A549 (cell line): ENCODE results near the gene INAFM1. TPM values are rescaled to one million over a fixed set of nuclear protein-coding genes. Genes with fewer than 3 reads are reported as not detected.

Experiments
- ATAC-seq, 2 experiments: fragments of 200-7000 bp in 1 of 2; fragments of >200 bp in 1 of 2; cut with Nextera tagmentation in 1 of 2; cut with Tn5 transposase in 1 of 2; 3 replicates each; pipeline versions ENCODE4 v1.8.0 to v1.9.1; 2018 to 2020; ENCODE audit warnings: mild to moderate bottlenecking in 1 of 2, moderate library complexity in 1 of 2
- CTCF ChIA-PET: fragments of 300-600 bp; sonication (Branson Sonifier 250); formaldehyde crosslinking; extraction: SDS; loops from one replicate; lab custom pipeline; 2021; ENCODE audit warnings: antibody characterized with exemption, inconsistent platforms; lab: Yijun Ruan, JAX
- POLR2A ChIA-PET: fragments of 350-600 bp; formaldehyde crosslinking; extraction: SDS; loops from one replicate; lab custom pipeline; 2021; ENCODE audit warnings: antibody characterized with exemption, inconsistent platforms; lab: Yijun Ruan, JAX
- DNase-seq, 2 experiments: peaks; one replicate each; pipeline versions ENCODE4 v3.0.0 to v3.0.0-alpha.2; 2011 to 2016; ENCODE audit warnings: low read depth in 1 of 2, low spot score in 1 of 2
- FAIRE-seq: peaks from 2 replicates; lab custom pipeline; 2011; peaks lifted over from hg19 to GRCh38; lab: Jason Lieb, UNC
- H3K27ac ChIP-seq, 2 experiments: fragments of >200 bp; sonication (Bioruptor Twin); formaldehyde crosslinking; 3 replicates each; pipeline ENCODE4 v1.5.1; 2016 to 2017
- H3K4me1 ChIP-seq: fragments of >200 bp; sonication (Bioruptor Twin); formaldehyde crosslinking; 3 replicates; pipeline ENCODE4 v1.6.1; 2016
- H3K4me2 ChIP-seq: fragments of >200 bp; sonication (Bioruptor Twin); formaldehyde crosslinking; 3 replicates; pipeline ENCODE4 v1.6.1; 2016
- H3K4me3 ChIP-seq: fragments of >200 bp; sonication (Bioruptor Twin); formaldehyde crosslinking; 3 replicates; pipeline ENCODE4 v1.5.1; 2016
- H3K9me3 ChIP-seq: fragments of >200 bp; sonication (Bioruptor Twin); formaldehyde crosslinking; 3 replicates; pipeline ENCODE4 v1.6.1; 2016
- ATOH8 ChIP-seq: fragments of 250-450 bp; sonication (Bioruptor Pico); IDR thresholded peaks from 2 replicates; pipeline ENCODE4 v1.5.0; 2020; ENCODE audit warnings: low read depth, mild to moderate bottlenecking, moderate library complexity
- BHLHE40 ChIP-seq: IDR thresholded peaks from 2 replicates; pipeline ENCODE4 v1.6.1; 2012; ENCODE audit warnings: low read depth, low read length, inconsistent platforms
- CBX2 ChIP-seq: fragments of 200-600 bp; sonication (generic); IDR thresholded peaks from 2 replicates; pipeline ENCODE4 v1.6.1; 2016; ENCODE audit warnings: low read depth, mild to moderate bottlenecking, borderline replicate concordance
- CBX8 ChIP-seq: fragments of 200-600 bp; sonication (generic); IDR thresholded peaks from 2 replicates; pipeline ENCODE4 v1.6.1; 2016
- CHD4 ChIP-seq: fragments of 200-600 bp; sonication (generic); IDR thresholded peaks from 2 replicates; pipeline ENCODE4 v1.6.1; 2016; ENCODE audit warnings: antibody characterized with exemption, mild to moderate bottlenecking, borderline replicate concordance
- CTCF ChIP-seq: fragments of >200 bp; sonication (Bioruptor Twin); formaldehyde crosslinking; IDR thresholded peaks from 3 replicates; pipeline ENCODE4 v1.5.1; 2016
- EHF ChIP-seq: fragments of 250-450 bp; sonication (Bioruptor Pico); IDR thresholded peaks from 2 replicates; pipeline ENCODE4 v1.5.0; 2020; ENCODE audit warnings: mild to moderate bottlenecking
- EP300 ChIP-seq, 2 experiments: fragments of >200 bp; sonication (Bioruptor Twin); formaldehyde crosslinking; IDR thresholded peaks; 2 replicates in 1 of 2; 3 replicates in 1 of 2; pipeline ENCODE4 v1.6.1; 2016 to 2017
- ESRRA ChIP-seq: fragments of 150-350 bp; IDR thresholded peaks from 2 replicates; pipeline ENCODE4 v1.6.1; 2014; ENCODE audit warnings: mild to moderate bottlenecking, low read length, borderline replicate concordance
- FOXS1 ChIP-seq: fragments of 250-450 bp; sonication (Bioruptor Pico); IDR thresholded peaks from 2 replicates; pipeline ENCODE4 v1.5.0; 2020; ENCODE audit warnings: mild to moderate bottlenecking, moderate library complexity
- HDAC2 ChIP-seq: fragments of 200-600 bp; sonication (generic); IDR thresholded peaks from 2 replicates; pipeline ENCODE4 v1.6.1; 2016
- HES2 ChIP-seq: fragments of >200 bp; sonication (Bioruptor Twin); formaldehyde crosslinking; IDR thresholded peaks from 2 replicates; pipeline ENCODE4 v1.6.1; 2016
- HEYL ChIP-seq: fragments of 250-450 bp; sonication (Bioruptor Pico); IDR thresholded peaks from 2 replicates; pipeline ENCODE4 v1.8.0; 2021; ENCODE audit warnings: mild to moderate bottlenecking, moderate library complexity
- HOXB13 ChIP-seq: fragments of 250-450 bp; sonication (Bioruptor Pico); IDR thresholded peaks from 2 replicates; pipeline ENCODE4 v1.5.0; 2020; ENCODE audit warnings: low read depth, mild to moderate bottlenecking, moderate library complexity
- KDM1A ChIP-seq: fragments of 200-600 bp; sonication (generic); IDR thresholded peaks from 2 replicates; pipeline ENCODE4 v1.6.1; 2016; ENCODE audit warnings: low read depth, mild to moderate bottlenecking
- MAFK ChIP-seq: fragments of 450-650 bp; IDR thresholded peaks from 2 replicates; pipeline ENCODE4 v1.6.1; 2014; ENCODE audit not compliant: partially characterized antibody
- MAX ChIP-seq: IDR thresholded peaks from 2 replicates; pipeline ENCODE4 v1.6.1; 2012
- MAZ ChIP-seq: fragments of 150-350 bp; IDR thresholded peaks from 2 replicates; pipeline ENCODE4 v1.6.1; 2014; ENCODE audit warnings: antibody characterized with exemption, low read depth, low read length, borderline replicate concordance
- NFE2L2 ChIP-seq: fragments of 150-350 bp; conservative IDR thresholded peaks from 2 replicates; pipeline ENCODE4 v1.6.1; 2014; ENCODE audit warnings: low read length
- PHF8 ChIP-seq: fragments of 200-600 bp; sonication (generic); IDR thresholded peaks from 2 replicates; pipeline ENCODE4 v1.6.1; 2016; ENCODE audit warnings: low read depth, mild to moderate bottlenecking, antibody characterized with exemption, moderate library complexity, borderline replicate concordance
- RAD21 ChIP-seq, 2 experiments: fragments of >200 bp in 1 of 2; sonication (Bioruptor Twin) in 1 of 2; formaldehyde crosslinking in 1 of 2; IDR thresholded peaks in 1 of 2; conservative IDR thresholded peaks in 1 of 2; 2 replicates in 1 of 2; 3 replicates in 1 of 2; pipeline ENCODE4 v1.6.1; 2012 to 2018; ENCODE audit warnings: inconsistent platforms in 1 of 2
- RARB ChIP-seq: fragments of 250-450 bp; sonication (Bioruptor Pico); IDR thresholded peaks from 2 replicates; pipeline ENCODE4 v1.8.0; 2021; ENCODE audit warnings: mild to moderate bottlenecking, moderate library complexity
- RFX5 ChIP-seq: fragments of 450-650 bp; IDR thresholded peaks from 2 replicates; pipeline ENCODE4 v1.7.1; 2014; ENCODE audit warnings: antibody characterized with exemption, mild to moderate bottlenecking, moderate library complexity
- RNF2 ChIP-seq: fragments of 200-600 bp; sonication (generic); IDR thresholded peaks from 2 replicates; pipeline ENCODE4 v1.6.1; 2016; ENCODE audit warnings: low read depth, mild to moderate bottlenecking, antibody characterized with exemption, moderate library complexity, borderline replicate concordance
- SMC3 ChIP-seq: fragments of >200 bp; sonication (Bioruptor Twin); formaldehyde crosslinking; IDR thresholded peaks from 3 replicates; pipeline ENCODE4 v1.6.1; 2018; ENCODE audit warnings: inconsistent platforms
- TFCP2L1 ChIP-seq: fragments of 250-450 bp; sonication (Bioruptor Pico); IDR thresholded peaks from 2 replicates; pipeline ENCODE4 v1.5.0; 2021; ENCODE audit warnings: mild to moderate bottlenecking
- USF2 ChIP-seq: fragments of 450-650 bp; IDR thresholded peaks from 2 replicates; pipeline ENCODE4 v1.6.1; 2014; ENCODE audit warnings: antibody characterized with exemption
- ZFP36 ChIP-seq: fragments of 450-650 bp; IDR thresholded peaks from 2 replicates; pipeline ENCODE4 v1.6.1; 2014; ENCODE audit warnings: borderline replicate concordance; ENCODE audit not compliant: partially characterized antibody
- WGBS: methylation state at CpG from one replicate; pipeline ENCODE4 v1.1.6; 2017; ENCODE audit errors: missing lambda C conversion rate; 5-methylcytosine and 5-hydroxymethylcytosine counted together
- polyA plus RNA-seq, 4 experiments: library from polyadenylated mRNA; depleted of rRNA in 3 of 4; stranded (reverse); fragments of >200 nt; fragmentation: RNase III in 1 of 4; extraction: RNeasy Plus Mini Kit Qiagen cat#74134 plus additional on column Dnase treatment in 1 of 4; gene quantifications; 2 replicates in 3 of 4; 3 replicates in 1 of 4; pipeline ENCODE4 v1.2.3, GENCODE V29; 2011 to 2017

The INAFM1 gene
- polyA plus RNA-seq, 2 of the 4 experiments (the other 2 are of a cell fraction): 1.5 to 5.5 TPM

GRCh38 chr19:47243776-47244547 is 30.7 kb upstream of the INAFM1 start (continued):
- TF ChIP-seq HOXB13 (CRISPR knock-in tag) (0 out of 2 replicates have a peak, but pooled peaks have one; percentile 67), PHF8 (no peak), RARB (CRISPR knock-in tag) (peak; percentile 69; the same call in 1 of the 2 replicates), BHLHE40 (peak; percentile 73)

- POLR2A ChIA-PET: interaction anchor here (0.7 to 2.4 kb wide), 3 partner anchors 9 to 22 kb away, joined by 3 to 14 read pairs (median 5); partner anchors contain the start of gene CCDC9
- no peak for TF ChIP-seq RNF2
- TF ChIP-seq HES2: no peak
- no peak for TF ChIP-seq USF2
- TF ChIP-seq CBX8: no peak
- TF ChIP-seq SMC3: peak; percentile 90
- no peak for TF ChIP-seq ATOH8 (CRISPR knock-in tag)
- TF ChIP-seq NFE2L2: no peak
- TF ChIP-seq FOXS1 (CRISPR knock-in tag): no peak
- no peak for TF ChIP-seq ZFP36
- no peak for TF ChIP-seq TFCP2L1 (CRISPR knock-in tag)
- TF ChIP-seq EP300 (IDR thresholded peaks at IDR 0.05): no peak
- peak; percentile 59 for TF ChIP-seq MAX
- TF ChIP-seq MAFK: no peak
- peak; percentile 99 for TF ChIP-seq CTCF
- no peak for TF ChIP-seq EHF (CRISPR knock-in tag)
- no peak for TF ChIP-seq CBX2
- no peak for TF ChIP-seq HEYL (CRISPR knock-in tag)
- no peak for TF ChIP-seq MAZ
- TF ChIP-seq CHD4: peak; percentile 81; the same call in 1 of the 2 replicates
- peak; percentile 69 to 71 for TF ChIP-seq RAD21 (conservative IDR thresholded peaks at IDR 0.05 in 1 of 2, IDR thresholded peaks at IDR 0.05 in 1 of 2)
- TF ChIP-seq HDAC2: no peak
- peak; percentile 85; the same call in 1 of the 2 replicates for TF ChIP-seq KDM1A
- TF ChIP-seq ESRRA: no peak
- TF ChIP-seq RFX5: no peak
- TF ChIP-seq, all 56 proteins: peak for 6
Observed at GRCh38 chr19:47247308-47247990, 27.2 kb upstream of the INAFM1 start.

More at GRCh38 chr19:47247308-47247990, 27.2 kb upstream of the INAFM1 start:
- Histone ChIP-seq H3K4me3 (no peak overlapping the region), H3K9me3 (no peaks in the 10 kb centered on the region), H3K27ac (peak overlapping the region in 1 of 2 experiments; percentile 47; a peak in 3 of 6 replicates), H3K4me1 (peaks cover 22% of the 10 kb centered on the region), H3K4me2 (peak overlapping the region; percentile 32; the same call in 2 of the 3 replicates)
- WGBS: 34% methylated on average over 25 of the region's 25 CpGs
- CTCF ChIA-PET: interaction anchor here (0.6 to 16.0 kb wide), 44 partner anchors 8 to 462 kb away, joined by 3 to 893 read pairs (median 5); partner anchors contain the start of genes CCDC9, DHX34, INAFM1 and SAE1
- FAIRE-seq (no peak), ATAC-seq (no peak), DNase-seq (peak; percentile 73 to 88)
